PC-9 (cell line): ENCODE results near the gene SLC41A1.

ENCODE experiments used
- CTCF ChIP-seq: fragments of 200-600 bp; sonication (generic); conservative IDR thresholded peaks from 2 replicates; pipeline ENCODE4 v1.6.1; 2017; ENCODE audit warnings: mixed run types, antibody characterized with exemption, mild to moderate bottlenecking, moderate library complexity
- EZH2 ChIP-seq: fragments of 200-600 bp; sonication (generic); IDR thresholded peaks from 2 replicates; pipeline ENCODE4 v1.8.0; 2017; ENCODE audit warnings: antibody characterized with exemption, low read depth

- TF ChIP-seq CTCF (no peak), EZH2 (no peak)
These were observed 49.0 kb downstream of the SLC41A1 start for GRCh38 chr1:205763980-205764379.
